Measurements from ENCODE around the gene DIRAS1.

The DIRAS1 gene

GRCh38 chr19:2732157-2732725, 11.1 kb upstream of the DIRAS1 start:
- H3K4me3 ChIP-seq (replicated peaks; ENCODE audit: insufficient read depth, low read length) = no peak overlapping the region
- H3K27ac ChIP-seq (replicated peaks) = no peak overlapping the region
- peaks cover 2% of the 10 kb centered on the region for H3K27me3 ChIP-seq (ENCODE audit: insufficient read depth, poor library complexity, severe bottlenecking)
- DNase-seq (ENCODE audit: low read depth in 1 of 2, low spot score in 1 of 2) = no peak
- no peak for TF ChIP-seq REST (IDR thresholded peaks at IDR 0.05; ENCODE audit: insufficient replicate concordance, low read depth)
- no peak for TF ChIP-seq SPI1 (IDR thresholded peaks at IDR 0.05; ENCODE audit: borderline replicate concordance, low read depth)
- no peak for TF ChIP-seq POLR2AphosphoS5 (IDR thresholded peaks at IDR 0.05; ENCODE audit: low read depth)
- TF ChIP-seq GABPA (IDR thresholded peaks at IDR 0.05; ENCODE audit: low read depth) = no peak
- TF ChIP-seq CTCF (IDR thresholded peaks at IDR 0.05; ENCODE audit: insufficient read depth, low read length) = no peak

GRCh38 chr19:2731181-2731995, 10.2 kb upstream of the DIRAS1 start:
- Histone ChIP-seq H3K27me3 (ENCODE audit: insufficient read depth, poor library complexity, severe bottlenecking) (peaks cover 7% of the 10 kb centered on the region), H3K27ac (replicated peaks) (no peak overlapping the region), H3K4me3 (replicated peaks; ENCODE audit: insufficient read depth, low read length) (no peak overlapping the region)
- TF ChIP-seq GABPA (IDR thresholded peaks at IDR 0.05; ENCODE audit: low read depth) (no peak), REST (IDR thresholded peaks at IDR 0.05; ENCODE audit: insufficient replicate concordance, low read depth) (no peak), POLR2AphosphoS5 (IDR thresholded peaks at IDR 0.05; ENCODE audit: low read depth) (no peak; the same call in 1 of the 2 replicates)
- DNase-seq (ENCODE audit: low read depth in 1 of 2, low spot score in 1 of 2) = no peak

- no peak overlapping the region for H3K27ac ChIP-seq (replicated peaks)
- no peak overlapping the region for H3K4me3 ChIP-seq (replicated peaks; ENCODE audit: insufficient read depth, low read length)
- peaks cover 7% of the 10 kb centered on the region for H3K27me3 ChIP-seq (ENCODE audit: insufficient read depth, poor library complexity, severe bottlenecking)
- no peak for TF ChIP-seq GABPA (IDR thresholded peaks at IDR 0.05; ENCODE audit: low read depth)
- no peak for TF ChIP-seq CTCF (IDR thresholded peaks at IDR 0.05; ENCODE audit: insufficient read depth, low read length)
- TF ChIP-seq POLR2AphosphoS5 (IDR thresholded peaks at IDR 0.05; ENCODE audit: low read depth) = no peak
- no peak for TF ChIP-seq SPI1 (IDR thresholded peaks at IDR 0.05; ENCODE audit: borderline replicate concordance, low read depth)
- no peak for TF ChIP-seq REST (IDR thresholded peaks at IDR 0.05; ENCODE audit: insufficient replicate concordance, low read depth)
- no peak for DNase-seq (ENCODE audit: low read depth in 1 of 2, low spot score in 1 of 2)
Observed at GRCh38 chr19:2729943-2730818, 9.0 kb upstream of the DIRAS1 start.

Measured in HL-60 (cell line).